ENCODE data around the gene HDAC4. TPM values are rescaled to one million over a fixed set of nuclear protein-coding genes. Genes with fewer than 3 reads are reported as not detected.
A peak's percentile ranks its signal among the peaks of the same experiment; 100 is the strongest.

HDAC4 gene
- total and polyA plus RNA-seq, 2 experiments from 2014 or later: 9.3 to 10.8 TPM

GRCh38 chr2:238999291-238999741 is 401.5 kb downstream of the HDAC4 start:
- no peaks in the 10 kb centered on the region for H3K9me2 ChIP-seq (replicated peaks; ENCODE audit: insufficient read depth)
- no peaks in the 10 kb centered on the region for H3K9me3 ChIP-seq (ENCODE audit: low read depth)
- no peak for DNase-seq (ENCODE audit: low spot score)
- H3K79me2 ChIP-seq: no peaks in the 10 kb centered on the region
- no peaks in the 10 kb centered on the region for H4K20me1 ChIP-seq (ENCODE audit: insufficient read depth, poor library complexity, severe bottlenecking)
- no peaks in the 10 kb centered on the region for H3K36me3 ChIP-seq (replicated peaks; ENCODE audit: insufficient read depth, low read depth)
- H3K27ac ChIP-seq: no peak overlapping the region
- peaks cover 10% of the 10 kb centered on the region for H3K4me1 ChIP-seq (ENCODE audit: insufficient read depth)
- TF ChIP-seq EZH2 (IDR thresholded peaks at IDR 0.05; ENCODE audit: borderline replicate concordance) (no peak), EZH2phosphoT487 (IDR thresholded peaks at IDR 0.05; ENCODE audit: low read depth, severe bottlenecking, unreplicated experiment) (no peak), CTCF (IDR thresholded peaks at IDR 0.05; ENCODE audit: poor library complexity) (no peak)
- 68% methylated on average over 10 of the region's 10 CpGs for WGBS (ENCODE audit: low lambda C conversion rate, missing lambda C conversion rate)
- no peak overlapping the region for H3K4me3 ChIP-seq
- no peaks in the 10 kb centered on the region for H3K27me3 ChIP-seq
- H3K4me2 ChIP-seq: no peak overlapping the region
- no peak overlapping the region for H2AFZ ChIP-seq

- Histone ChIP-seq H3K9me3 (ENCODE audit: low read depth) (no peaks in the 10 kb centered on the region), H3K4me1 (ENCODE audit: insufficient read depth) (peaks cover 10% of the 10 kb centered on the region), H3K36me3 (replicated peaks; ENCODE audit: insufficient read depth, low read depth) (no peaks in the 10 kb centered on the region), H3K27ac (no peak overlapping the region), H3K27me3 (no peaks in the 10 kb centered on the region), H3K4me2 (no peak overlapping the region), H3K4me3 (no peak overlapping the region), H3K9me2 (replicated peaks; ENCODE audit: insufficient read depth) (no peaks in the 10 kb centered on the region), H2AFZ (no peak overlapping the region), H3K79me2 (no peaks in the 10 kb centered on the region), H4K20me1 (ENCODE audit: insufficient read depth, poor library complexity, severe bottlenecking) (no peaks in the 10 kb centered on the region)
- no peak for DNase-seq (ENCODE audit: low spot score)
- 69% methylated on average over 6 of the region's 6 CpGs for WGBS (ENCODE audit: low lambda C conversion rate, missing lambda C conversion rate)
- TF ChIP-seq EZH2phosphoT487 (IDR thresholded peaks at IDR 0.05; ENCODE audit: low read depth, severe bottlenecking, unreplicated experiment): no peak
- TF ChIP-seq CTCF (IDR thresholded peaks at IDR 0.05; ENCODE audit: poor library complexity): no peak
- TF ChIP-seq EZH2 (IDR thresholded peaks at IDR 0.05; ENCODE audit: borderline replicate concordance): no peak
Measured at GRCh38 chr2:238998801-238999200, 402.0 kb downstream of the HDAC4 start.

Small RNAs within 50 kb of the gene (microRNA-seq; reads per million reads assigned to microRNA genes)
- gene MIR2467 (not detected), gene MIR4269 (not detected), gene MIR4440 (not detected), gene MIR4441 (not detected)

Small RNAs within 50 kb of the gene (small RNA-seq; reads per million reads assigned to genes)
- gene MIR2467 (3.3 reads per million, percentile 91 among the genes with 10 or more reads in this experiment), gene MIR4269 (not detected), gene MIR4440 (not detected), gene MIR4441 (not detected)
